ENCODE measurements around the gene SNX7. TPM values are rescaled to one million over a fixed set of nuclear protein-coding genes. Genes with fewer than 3 reads are reported as not detected.

Gene SNX7
- total RNA-seq, 4 donors from 2014 or later, result 21.7 to 55.4 (median 35.2) TPM

DNA sequence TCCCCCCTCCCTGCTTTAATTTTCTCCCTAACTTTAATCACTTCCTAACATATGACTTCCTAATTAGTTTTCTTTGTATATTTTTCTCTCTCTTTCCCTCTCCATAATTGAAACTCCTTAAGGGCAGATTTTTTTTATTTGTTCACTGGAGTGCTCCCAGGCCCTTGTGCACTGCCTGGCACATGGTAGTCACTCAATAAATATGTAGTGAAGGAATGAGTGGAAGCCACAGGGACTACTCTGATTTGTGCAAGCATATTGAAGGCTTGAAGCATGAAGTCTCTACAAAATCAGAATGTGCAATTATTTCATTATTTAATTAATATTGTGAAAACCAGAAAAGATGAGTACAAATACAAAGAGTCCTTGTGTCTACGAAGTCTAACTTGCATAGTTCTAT, 41.5 kb downstream of the SNX7 start:
- ATAC-seq, result no peak
- Histone ChIP-seq H3K4me1 (no peaks in the 10 kb centered on the region), H3K4me3 (no peak overlapping the region), H3K27me3 (no peaks in the 10 kb centered on the region), H3K27ac (no peak overlapping the region), H3K36me3 (peaks cover 0 to 21% of the 10 kb centered on the region in 2 donors), H3K9me3 (no peaks in the 10 kb centered on the region)
- WGBS, 2 donors (ENCODE audit: low coverage in 1 of 2), result 100% methylated on average over 1 of the region's 1 CpG
- TF ChIP-seq POLR2AphosphoS5 (IDR thresholded peaks at IDR 0.05), result no peak
- TF ChIP-seq EP300 (IDR thresholded peaks at IDR 0.05), result no peak

DNA sequence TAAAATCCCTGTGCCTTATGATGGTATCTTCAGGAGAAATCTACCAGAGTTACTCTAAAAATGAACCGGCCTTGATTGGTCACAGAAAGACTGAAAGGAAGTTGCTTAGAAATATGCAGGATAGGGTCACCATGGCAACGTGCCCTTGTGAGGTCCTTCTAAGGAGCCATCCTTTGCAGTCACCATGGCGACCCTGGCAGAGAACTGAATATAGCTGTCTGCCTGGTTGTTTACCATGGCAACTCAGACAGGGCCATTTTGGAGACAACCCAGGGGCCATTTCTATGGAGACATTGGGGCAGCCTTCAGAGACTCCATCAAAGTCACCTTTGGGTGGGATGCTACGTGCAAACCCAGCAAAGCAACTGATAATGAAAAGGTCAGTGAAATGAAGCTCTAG, 43.0 kb downstream of the SNX7 start:
- H3K9me3 ChIP-seq, result no peaks in the 10 kb centered on the region
- H3K4me3 ChIP-seq, result no peak overlapping the region

DNA sequence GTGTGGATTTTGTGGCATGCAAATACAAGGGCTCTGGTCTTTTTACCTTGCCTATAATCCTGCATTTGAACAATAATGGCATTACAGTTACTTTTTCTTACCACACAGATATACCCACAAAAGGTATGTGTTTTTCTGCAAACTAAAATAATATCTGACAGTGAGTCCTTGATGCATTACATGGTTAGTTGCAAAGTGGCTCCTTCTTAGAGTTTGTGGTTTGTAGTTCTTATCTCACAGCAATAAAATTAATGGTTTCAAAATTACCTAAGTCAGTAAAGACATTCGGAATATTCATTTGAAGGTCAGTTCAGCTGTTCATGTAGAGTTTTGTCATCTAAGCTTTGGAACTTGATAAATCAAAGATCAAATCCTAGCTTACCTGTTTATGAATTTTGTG, 43.5 kb downstream of the SNX7 start:
- ATAC-seq, result no peak

More for the DNA sequence above, 43.0 kb downstream of the SNX7 start:
- WGBS, 2 donors (ENCODE audit: low coverage in 1 of 2), result 83 to 84% methylated on average over 2 to 4 of the region's 4 CpGs
- TF ChIP-seq, protein P1, sequence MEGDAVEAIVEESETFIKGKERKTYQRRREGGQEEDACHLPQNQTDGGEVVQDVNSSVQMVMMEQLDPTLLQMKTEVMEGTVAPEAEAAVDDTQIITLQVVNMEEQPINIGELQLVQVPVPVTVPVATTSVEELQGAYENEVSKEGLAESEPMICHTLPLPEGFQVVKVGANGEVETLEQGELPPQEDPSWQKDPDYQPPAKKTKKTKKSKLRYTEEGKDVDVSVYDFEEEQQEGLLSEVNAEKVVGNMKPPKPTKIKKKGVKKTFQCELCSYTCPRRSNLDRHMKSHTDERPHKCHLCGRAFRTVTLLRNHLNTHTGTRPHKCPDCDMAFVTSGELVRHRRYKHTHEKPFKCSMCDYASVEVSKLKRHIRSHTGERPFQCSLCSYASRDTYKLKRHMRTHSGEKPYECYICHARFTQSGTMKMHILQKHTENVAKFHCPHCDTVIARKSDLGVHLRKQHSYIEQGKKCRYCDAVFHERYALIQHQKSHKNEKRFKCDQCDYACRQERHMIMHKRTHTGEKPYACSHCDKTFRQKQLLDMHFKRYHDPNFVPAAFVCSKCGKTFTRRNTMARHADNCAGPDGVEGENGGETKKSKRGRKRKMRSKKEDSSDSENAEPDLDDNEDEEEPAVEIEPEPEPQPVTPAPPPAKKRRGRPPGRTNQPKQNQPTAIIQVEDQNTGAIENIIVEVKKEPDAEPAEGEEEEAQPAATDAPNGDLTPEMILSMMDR (IDR thresholded peaks at IDR 0.05), result no peak
- TF ChIP-seq POLR2A (IDR thresholded peaks at IDR 0.05), result no peak
- no peak for TF ChIP-seq POLR2AphosphoS5 (IDR thresholded peaks at IDR 0.05)
- no peak for TF ChIP-seq EP300 (IDR thresholded peaks at IDR 0.05)
- Histone ChIP-seq H3K27ac (no peak overlapping the region), H3K27me3 (no peaks in the 10 kb centered on the region), H3K36me3 (peaks cover 0 to 20% of the 10 kb centered on the region in 2 donors), H3K4me1 (no peaks in the 10 kb centered on the region)
- no peak for ATAC-seq

DNA sequence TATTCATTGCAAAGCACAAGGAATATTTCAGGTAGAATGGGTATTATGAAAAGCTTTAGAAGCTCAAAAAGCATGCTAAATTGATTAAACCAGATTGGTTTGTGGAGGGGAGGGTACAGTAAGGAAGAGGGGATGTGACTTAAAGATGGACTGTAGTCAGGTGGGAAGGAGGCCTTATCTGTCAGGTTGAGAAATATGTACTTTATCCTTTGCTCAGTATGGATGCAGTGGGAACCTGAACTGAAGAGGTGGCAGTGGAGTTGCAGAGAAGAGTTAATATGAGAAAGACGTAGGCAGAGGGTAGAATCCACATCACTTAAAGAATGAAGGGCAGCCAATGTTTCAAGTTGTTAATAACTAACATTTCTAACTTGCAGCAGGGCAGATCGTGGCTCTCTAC, 44.1 kb downstream of the SNX7 start:
- H3K4me1 ChIP-seq, result no peaks in the 10 kb centered on the region
- no peaks in the 10 kb centered on the region for H3K9me3 ChIP-seq
- H3K27ac ChIP-seq, result no peak overlapping the region
- TF ChIP-seq POLR2AphosphoS5 (IDR thresholded peaks at IDR 0.05), result no peak
- no peak for TF ChIP-seq EP300 (IDR thresholded peaks at IDR 0.05)
- TF ChIP-seq POLR2A (IDR thresholded peaks at IDR 0.05), result no peak
- TF ChIP-seq, protein P1 (IDR thresholded peaks at IDR 0.05), result no peak
- H3K27me3 ChIP-seq, result no peaks in the 10 kb centered on the region
- H3K36me3 ChIP-seq, result peaks cover 0 to 27% of the 10 kb centered on the region in 2 donors
- no peak for ATAC-seq
- 71 to 96% methylated on average over 1 to 2 of the region's 2 CpGs for WGBS, 2 donors (ENCODE audit: low coverage in 1 of 2)
- no peak overlapping the region for H3K4me3 ChIP-seq

More for the DNA sequence above, 43.5 kb downstream of the SNX7 start:
- H3K36me3 ChIP-seq, result peaks cover 0 to 25% of the 10 kb centered on the region in 2 donors
- TF ChIP-seq EP300 (IDR thresholded peaks at IDR 0.05), result no peak
- no peak for TF ChIP-seq POLR2A (IDR thresholded peaks at IDR 0.05)
- no peaks in the 10 kb centered on the region for H3K9me3 ChIP-seq
- 93 to 100% methylated on average over 1 of the region's 1 CpG for WGBS, 2 donors (ENCODE audit: low coverage in 1 of 2)
- no peak overlapping the region for H3K27ac ChIP-seq
- no peak overlapping the region for H3K4me3 ChIP-seq
- no peaks in the 10 kb centered on the region for H3K27me3 ChIP-seq
- no peaks in the 10 kb centered on the region for H3K4me1 ChIP-seq

DNA sequence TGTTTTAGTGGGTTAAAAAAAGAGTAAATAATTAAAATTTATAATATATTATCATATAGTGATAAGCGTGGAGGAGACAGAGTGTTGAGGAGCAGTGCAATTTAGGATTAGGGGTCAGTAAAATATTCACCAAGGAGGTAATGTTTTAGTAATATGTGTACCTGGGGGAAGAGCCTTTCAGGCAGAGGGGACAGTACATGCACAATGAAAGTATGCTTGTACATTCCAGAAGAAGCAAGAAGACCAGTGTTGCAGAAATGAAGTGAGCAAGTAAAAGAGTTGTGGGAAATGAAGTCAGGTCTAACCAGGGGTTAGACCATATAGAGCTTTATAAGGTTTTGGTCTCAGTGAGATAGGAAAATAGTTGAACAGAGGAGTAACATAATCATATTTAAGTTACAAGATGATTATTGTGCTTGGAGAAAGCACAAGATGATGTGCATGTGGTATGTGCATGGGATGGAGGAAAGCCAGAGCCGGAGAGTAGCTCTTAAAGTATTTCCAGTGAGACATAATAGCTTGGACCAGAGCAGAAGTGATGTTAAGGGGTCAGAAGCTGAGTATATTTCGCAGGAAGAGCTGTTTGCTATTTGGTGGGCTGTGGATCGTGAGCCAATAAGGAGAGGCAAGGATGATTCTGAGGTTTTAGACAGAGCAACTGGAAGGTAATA, 44.8 kb downstream of the SNX7 start:
- TF ChIP-seq, protein P1 (IDR thresholded peaks at IDR 0.05), result no peak
- TF ChIP-seq POLR2AphosphoS5 (IDR thresholded peaks at IDR 0.05) (no peak), POLR2A (IDR thresholded peaks at IDR 0.05) (no peak), EP300 (IDR thresholded peaks at IDR 0.05) (no peak)
- Histone ChIP-seq H3K4me3 (no peak overlapping the region), H3K27me3 (no peaks in the 10 kb centered on the region), H3K27ac (no peak overlapping the region), H3K9me3 (no peaks in the 10 kb centered on the region), H3K36me3 (peaks cover 0 to 33% of the 10 kb centered on the region in 2 donors), H3K4me1 (no peaks in the 10 kb centered on the region)
- 76% methylated on average over 3 to 4 of the region's 4 CpGs for WGBS, 2 donors (ENCODE audit: low coverage in 1 of 2)
- ATAC-seq, result no peak

DNA sequence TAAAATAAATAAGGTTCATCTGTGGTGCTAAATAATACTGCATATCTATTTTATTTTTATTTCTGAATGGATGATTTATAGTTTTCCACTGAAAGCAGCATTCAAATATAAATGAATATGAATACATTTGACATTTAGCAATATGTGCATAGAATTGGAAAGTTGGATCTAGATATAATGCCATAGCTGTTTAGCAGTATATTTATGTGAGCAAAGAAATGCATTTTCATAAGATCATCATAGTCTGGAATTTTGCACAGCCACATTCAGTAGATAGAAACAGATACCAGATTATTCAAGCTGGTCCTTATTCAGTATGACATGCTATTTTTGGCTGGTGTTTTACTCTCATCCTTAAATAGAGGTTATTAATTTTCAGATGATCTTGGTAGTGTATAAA, 46.0 kb downstream of the SNX7 start:
- Histone ChIP-seq H3K9me3 (no peaks in the 10 kb centered on the region), H3K4me3 (no peak overlapping the region), H3K27ac (no peak overlapping the region), H3K36me3 (peaks cover 0 to 42% of the 10 kb centered on the region in 2 donors), H3K27me3 (no peaks in the 10 kb centered on the region), H3K4me1 (no peaks in the 10 kb centered on the region)
- no peak for TF ChIP-seq POLR2A (IDR thresholded peaks at IDR 0.05)
- ATAC-seq, result no peak
